ENCODE data around the gene GPR158. TPM values are rescaled to one million over a fixed set of nuclear protein-coding genes. Genes with fewer than 3 reads are reported as not detected.

Gene GPR158
- total and polyA plus RNA-seq, 9 of the 15 experiments (the other 6 are each of a cell fraction or from before 2014, with no cell fraction given): 4.0 to 7.6 (median 5.0) TPM

GRCh38 chr10:25336330-25336729 lies 161.5 kb downstream of the GPR158 start (continued):
- TF ChIP-seq BCLAF1 (IDR thresholded peaks at IDR 0.05; ENCODE audit: borderline replicate concordance in 1 of 2, control insufficient read depth in 1 of 2, low read depth in 2 of 2, low read length in 1 of 2) (no peak), CCNT2 (IDR thresholded peaks at IDR 0.05; ENCODE audit: borderline replicate concordance, extremely low read depth, insufficient read length, low read depth, low read length) (no peak), HDAC8 (tag; IDR thresholded peaks at IDR 0.05) (no peak), SLC30A9 (CRISPR knock-in tag; IDR thresholded peaks at IDR 0.05) (no peak), IRF2 (CRISPR knock-in tag; IDR thresholded peaks at IDR 0.05) (no peak), ZNF146 (CRISPR knock-in tag; IDR thresholded peaks at IDR 0.05; ENCODE audit: unreplicated experiment) (no peak), SMC3 (conservative IDR thresholded peaks at IDR 0.05; ENCODE audit: insufficient read depth, low read depth, low read length) (no peak), BACH1 (tag; IDR thresholded peaks at IDR 0.05) (no peak)

- intact Hi-C loops (cut with micrococcal nuclease) (no loop called here), in situ Hi-C loops (cut with MboI) (no loop called here)
- POLR2A ChIA-PET: no interaction called here
- no peak for DNase-seq (ENCODE audit: extremely low read depth in 1 of 4, low spot score in 3 of 4)
- H3K9me1 ChIP-seq (ENCODE audit: control insufficient read depth, insufficient read depth, low read length): no peaks in the 10 kb centered on the region
- no peaks in the 10 kb centered on the region for H3K79me2 ChIP-seq (ENCODE audit: control insufficient read depth, insufficient read depth, low read length)
- CTCF ChIA-PET (ENCODE audit: low intra/inter-chr PET ratio): no interaction called here
- BruUV-seq (replicated peaks): no TSS peak
- H3K9ac ChIP-seq (ENCODE audit: insufficient read depth in 1 of 2, low read depth in 2 of 2, low read length in 2 of 2): no peak overlapping the region
- no peak for ATAC-seq
- no peaks in the 10 kb centered on the region for H3K4me1 ChIP-seq (replicated peaks in 1 of 2; ENCODE audit: control insufficient read depth in 2 of 2, insufficient read depth in 2 of 2, low read length in 2 of 2)
- H2AFZ ChIP-seq (ENCODE audit: low read depth, low read length): no peak overlapping the region
- no peaks in the 10 kb centered on the region for H3K27me3 ChIP-seq (ENCODE audit: control insufficient read depth in 2 of 2, insufficient read depth in 2 of 2, low read length in 2 of 2)
- no peak overlapping the region for H3K4me3 ChIP-seq
- no peaks in the 10 kb centered on the region for H4K20me1 ChIP-seq (replicated peaks; ENCODE audit: control insufficient read depth, insufficient read depth, low read length)
- no peaks in the 10 kb centered on the region for H3K36me3 ChIP-seq (ENCODE audit: control insufficient read depth, insufficient read depth, low read length)
- H3K4me2 ChIP-seq (ENCODE audit: insufficient read depth, low read length): no peak overlapping the region
- H3K9me3 ChIP-seq (replicated peaks; ENCODE audit: control insufficient read depth, insufficient read depth, low read depth, low read length): no peaks in the 10 kb centered on the region
- no peak for FAIRE-seq
- WGBS (ENCODE audit: insufficient coverage, low coverage, missing lambda C conversion rate): 45% methylated on average over 12 of the region's 12 CpGs
- no peak overlapping the region for H3K27ac ChIP-seq (ENCODE audit: extremely low read depth, low read depth, low read length)
- TF ChIP-seq HINFP (tag; conservative IDR thresholded peaks at IDR 0.05; ENCODE audit: low read depth) (no peak), ZNF431 (CRISPR knock-in tag; IDR thresholded peaks at IDR 0.05) (no peak), HEY1 (CRISPR knock-in tag; IDR thresholded peaks at IDR 0.05; ENCODE audit: borderline replicate concordance) (no peak), GMEB1 (CRISPR knock-in tag; IDR thresholded peaks at IDR 0.05) (no peak), RNF219 (CRISPR knock-in tag; IDR thresholded peaks at IDR 0.05) (no peak)
These were observed 163.5 kb downstream of the GPR158 start for GRCh38 chr10:25338271-25338670.
